Activated CD8-positive, alpha-beta memory T cell treated with anti-CD3 and anti-CD28 coated beads, Interleukin-2, amount 50 U/mL, for 1 hour (primary cell): ENCODE results near the gene NR2F6.

Source experiments
- DNase-seq: peaks from one replicate; pipeline ENCODE4 v3.0.0-alpha.2; 2020; ENCODE audit errors: extremely low read depth

Gene NR2F6

DNA sequence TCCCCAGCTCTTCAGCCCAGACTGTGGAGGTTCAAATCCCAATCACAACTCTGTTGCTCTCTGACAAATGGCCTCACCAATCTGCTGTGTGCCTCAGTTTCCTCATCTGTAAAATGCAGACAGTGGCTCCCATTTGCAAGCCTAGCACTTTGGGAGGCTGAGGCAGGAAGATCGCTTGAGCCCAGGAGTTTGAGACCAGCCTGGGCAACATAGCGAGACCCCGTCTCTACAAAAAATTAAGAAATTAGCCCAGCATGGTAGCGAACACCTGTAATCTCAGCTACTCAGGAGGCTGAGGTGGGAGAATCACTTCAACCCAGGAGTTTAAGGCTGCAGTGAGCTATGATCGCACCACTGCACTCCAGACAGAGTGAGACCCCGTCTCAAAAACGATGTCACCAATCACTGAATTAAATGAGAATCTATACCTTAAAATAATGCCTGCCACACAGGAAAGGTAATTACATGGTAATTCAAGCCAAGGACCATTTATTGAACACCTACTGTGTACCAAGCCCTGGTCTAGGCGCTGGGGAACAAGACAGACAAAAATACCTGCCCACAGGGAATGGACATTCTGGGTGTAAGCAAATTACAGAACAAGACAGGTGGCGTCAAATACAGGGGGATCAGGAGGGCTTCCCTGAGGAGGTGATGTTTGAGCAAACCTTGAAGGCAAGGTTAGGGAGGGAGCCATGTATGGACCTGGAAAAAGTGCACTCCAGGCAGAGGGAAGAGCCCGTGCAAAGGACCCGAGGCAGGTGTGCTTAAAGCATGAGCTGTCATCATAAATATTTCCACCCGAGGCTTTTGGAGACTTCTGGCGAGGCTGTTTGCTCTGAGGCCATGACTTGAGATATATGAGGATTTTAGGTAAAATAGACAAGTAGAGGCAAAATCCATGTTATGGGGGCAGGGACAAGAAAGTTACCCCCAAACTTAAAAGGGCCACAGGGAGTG, 7.7 kb downstream of the NR2F6 start:
- no peak for DNase-seq

DNA sequence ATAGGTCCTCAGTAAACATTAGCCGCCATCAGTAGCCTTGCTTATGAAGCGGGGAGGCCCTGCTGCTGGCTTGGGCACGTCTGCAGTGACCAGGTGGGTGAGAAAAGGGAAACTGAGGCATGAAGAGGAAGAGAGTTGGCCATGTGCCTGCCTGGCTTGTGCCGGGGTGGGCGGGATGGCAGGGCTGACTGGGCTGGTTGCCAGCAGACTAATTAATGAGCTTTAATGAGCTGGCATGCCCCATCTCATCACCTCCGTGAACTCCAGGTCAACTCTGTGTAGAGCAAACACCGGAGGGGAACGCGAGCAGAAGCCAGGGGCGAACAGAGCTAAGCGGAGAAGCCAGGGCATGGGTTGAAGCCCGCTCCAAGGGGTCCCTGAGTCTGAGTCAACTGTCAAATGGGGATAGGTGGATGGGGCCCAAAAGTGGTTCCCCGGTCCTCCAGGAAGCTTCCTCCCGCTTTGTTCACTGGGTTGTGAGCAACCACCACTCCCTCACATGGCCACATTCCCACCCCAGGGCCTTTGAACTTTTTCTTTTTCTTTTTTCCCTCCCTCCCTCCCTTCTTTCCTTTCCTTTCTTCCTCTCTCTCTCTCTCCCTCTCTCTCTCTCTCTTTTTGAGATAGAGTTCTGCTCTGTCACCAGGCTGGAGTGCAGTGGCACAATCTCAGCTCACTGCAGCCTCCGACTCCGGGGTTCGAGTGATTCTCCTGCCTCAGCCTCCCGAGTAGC, 8.7 kb downstream of the NR2F6 start:
- DNase-seq: no peak

DNA sequence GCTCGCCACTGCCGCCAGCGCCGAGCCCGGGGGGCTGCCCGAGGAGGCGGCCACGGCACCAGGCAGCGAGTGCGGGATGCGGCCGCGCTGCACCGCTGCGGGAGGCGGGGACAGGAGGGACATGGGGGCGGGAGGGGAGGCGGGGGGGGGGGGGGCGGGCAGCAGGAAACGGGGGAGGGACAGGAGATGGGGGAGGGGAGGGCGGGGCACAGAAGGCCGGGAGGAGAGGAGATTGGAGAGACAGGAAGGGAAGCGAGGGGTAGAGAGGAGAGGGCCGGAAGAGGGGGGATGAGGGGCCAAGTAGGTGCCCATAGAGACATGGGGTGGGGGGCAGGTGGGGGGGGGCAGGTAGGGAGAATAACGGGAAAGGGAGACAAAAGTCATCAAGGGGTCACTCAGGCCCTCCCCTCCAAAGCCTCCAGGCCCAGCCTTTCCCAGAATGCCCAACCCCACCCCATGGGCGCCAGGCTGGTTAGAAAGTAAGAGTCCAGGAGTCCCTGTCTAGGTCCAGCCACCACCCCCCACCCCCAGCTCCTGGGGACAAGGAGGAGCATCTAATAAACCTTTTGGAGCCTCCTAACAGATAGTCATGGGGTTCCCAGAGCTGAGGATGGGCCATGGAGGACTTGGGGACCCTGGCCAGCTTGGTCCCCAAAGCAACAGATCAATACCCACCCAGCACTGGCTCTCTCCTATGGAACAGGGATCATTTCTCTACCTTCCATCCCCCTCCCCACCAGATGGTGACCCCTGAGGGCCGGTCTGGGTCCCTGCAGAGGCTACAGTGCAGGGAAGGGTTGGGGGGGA, 9.5 kb downstream of the NR2F6 start:
- DNase-seq: no peak

DNA sequence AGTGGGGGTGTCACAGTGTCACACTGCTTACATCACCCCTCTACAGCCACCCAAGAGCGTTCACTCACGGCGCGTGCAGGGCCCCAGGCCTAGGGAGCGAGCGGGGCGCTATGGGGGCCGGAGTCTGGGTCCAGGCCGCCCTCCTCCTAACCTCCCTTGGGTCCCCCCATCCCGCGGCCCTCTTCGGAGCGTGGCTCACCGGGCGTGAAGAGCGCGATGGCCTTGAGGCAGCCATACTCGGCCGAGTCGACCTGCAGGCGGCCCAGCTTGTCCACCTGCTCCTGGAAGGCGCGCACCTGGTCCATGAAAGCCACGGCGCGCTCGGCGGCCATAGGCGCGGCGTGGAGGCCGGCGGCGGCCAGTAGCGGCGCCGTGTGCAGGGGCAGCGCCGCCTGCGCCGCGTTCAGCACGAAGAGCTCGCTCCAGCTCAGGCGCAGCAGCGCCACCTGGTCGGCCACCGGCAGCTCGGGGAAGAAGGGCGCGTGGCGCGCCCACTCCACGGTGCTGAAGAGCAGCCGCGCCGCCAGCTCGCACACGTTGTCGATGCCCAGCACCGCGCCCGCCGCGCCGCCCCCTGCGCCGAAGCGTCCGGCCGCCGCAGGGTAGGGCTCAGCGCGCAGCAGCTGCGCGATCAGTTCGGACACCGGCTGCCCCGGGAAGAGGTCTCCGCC, 10.3 kb downstream of the NR2F6 start:
- peak; percentile 30 for DNase-seq

DNA sequence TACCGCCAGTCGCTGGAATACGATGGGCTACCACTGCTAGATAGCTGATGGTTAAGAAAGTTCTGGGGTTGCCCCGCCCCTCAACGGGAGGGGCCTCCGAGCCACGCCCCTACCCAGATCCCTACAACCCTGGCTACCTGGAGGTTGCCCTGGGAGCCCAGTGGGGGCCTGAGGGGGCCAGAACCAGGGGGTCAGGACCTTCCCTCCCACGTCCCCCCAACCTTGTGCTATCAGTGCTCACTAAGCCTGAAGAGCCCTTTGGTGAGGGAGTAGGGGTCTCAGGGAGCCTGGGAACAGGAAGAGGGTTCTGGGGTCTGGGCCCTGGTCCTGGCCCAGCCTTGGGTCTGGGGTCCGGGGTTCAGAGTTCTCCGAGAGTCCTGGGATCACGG, 10.8 kb downstream of the NR2F6 start:
- DNase-seq: no peak

DNA sequence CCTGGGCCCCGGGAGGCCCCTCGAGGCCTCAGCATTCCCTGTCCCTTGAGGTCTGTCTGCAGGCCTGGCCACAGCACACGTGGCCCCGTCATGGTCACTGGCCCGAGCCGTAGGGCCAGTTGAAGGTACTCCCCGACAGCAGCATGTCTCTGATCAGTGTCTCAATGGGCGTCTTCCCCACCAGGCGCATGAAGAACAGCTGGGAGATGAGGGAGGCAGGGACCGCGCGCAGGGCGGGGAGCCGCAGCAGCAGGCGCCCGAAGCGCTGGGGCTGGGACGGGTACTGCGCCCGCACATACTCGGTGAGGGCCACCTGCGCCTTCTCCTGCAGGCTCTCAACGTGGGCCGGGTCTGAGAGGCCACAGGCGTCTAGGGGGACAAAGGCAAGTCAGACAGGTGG, 13.5 kb downstream of the NR2F6 start:
- no peak for DNase-seq

DNA sequence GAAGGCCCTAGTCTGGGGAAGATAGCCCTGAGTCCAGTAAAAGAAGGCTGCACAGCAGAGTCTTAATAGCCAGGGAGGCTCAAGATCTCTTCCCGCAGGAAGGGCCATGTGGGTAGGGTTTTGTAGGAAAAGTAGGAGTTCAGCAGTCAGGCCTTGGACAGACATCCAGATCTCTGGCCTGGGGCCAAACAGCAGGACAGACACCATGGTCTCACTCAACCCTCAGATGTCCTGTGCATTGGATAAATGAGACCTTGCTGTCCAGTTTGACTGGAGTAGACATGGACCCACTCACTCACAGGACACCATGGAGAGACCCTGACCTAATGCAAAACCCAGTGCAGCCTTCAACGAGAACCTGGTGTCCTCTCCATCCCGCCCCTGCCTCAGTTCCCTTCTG, 15.8 kb downstream of the NR2F6 start:
- DNase-seq: no peak

DNA sequence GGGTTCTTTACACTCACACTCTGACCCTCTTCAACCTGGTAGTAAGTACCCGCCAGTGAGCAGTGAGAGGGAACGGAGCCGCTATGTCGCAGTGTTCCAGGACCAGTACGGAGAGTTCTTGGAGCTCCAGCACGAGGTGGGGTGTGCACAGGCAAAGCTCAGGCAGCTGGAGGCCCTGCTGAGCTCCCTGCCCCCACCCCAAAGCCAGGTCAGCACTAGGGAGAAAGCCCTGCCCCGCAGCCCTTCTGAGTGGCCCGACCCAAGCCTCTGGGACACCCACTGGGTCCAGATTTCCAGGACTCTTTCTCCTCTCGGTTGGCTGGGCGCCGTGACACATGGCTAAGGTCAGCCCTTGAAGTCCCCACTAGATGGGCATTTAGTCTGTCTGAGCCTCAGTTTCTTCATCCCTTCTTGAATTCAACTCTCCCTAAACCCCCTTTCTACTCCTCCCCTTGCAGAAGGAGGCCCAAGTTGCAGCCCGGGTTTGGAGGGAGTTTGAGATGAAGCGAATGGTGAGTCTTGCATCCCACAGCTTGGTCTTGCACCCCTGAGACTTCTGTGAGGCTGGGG, 17.8 kb downstream of the NR2F6 start:
- no peak for DNase-seq

DNA sequence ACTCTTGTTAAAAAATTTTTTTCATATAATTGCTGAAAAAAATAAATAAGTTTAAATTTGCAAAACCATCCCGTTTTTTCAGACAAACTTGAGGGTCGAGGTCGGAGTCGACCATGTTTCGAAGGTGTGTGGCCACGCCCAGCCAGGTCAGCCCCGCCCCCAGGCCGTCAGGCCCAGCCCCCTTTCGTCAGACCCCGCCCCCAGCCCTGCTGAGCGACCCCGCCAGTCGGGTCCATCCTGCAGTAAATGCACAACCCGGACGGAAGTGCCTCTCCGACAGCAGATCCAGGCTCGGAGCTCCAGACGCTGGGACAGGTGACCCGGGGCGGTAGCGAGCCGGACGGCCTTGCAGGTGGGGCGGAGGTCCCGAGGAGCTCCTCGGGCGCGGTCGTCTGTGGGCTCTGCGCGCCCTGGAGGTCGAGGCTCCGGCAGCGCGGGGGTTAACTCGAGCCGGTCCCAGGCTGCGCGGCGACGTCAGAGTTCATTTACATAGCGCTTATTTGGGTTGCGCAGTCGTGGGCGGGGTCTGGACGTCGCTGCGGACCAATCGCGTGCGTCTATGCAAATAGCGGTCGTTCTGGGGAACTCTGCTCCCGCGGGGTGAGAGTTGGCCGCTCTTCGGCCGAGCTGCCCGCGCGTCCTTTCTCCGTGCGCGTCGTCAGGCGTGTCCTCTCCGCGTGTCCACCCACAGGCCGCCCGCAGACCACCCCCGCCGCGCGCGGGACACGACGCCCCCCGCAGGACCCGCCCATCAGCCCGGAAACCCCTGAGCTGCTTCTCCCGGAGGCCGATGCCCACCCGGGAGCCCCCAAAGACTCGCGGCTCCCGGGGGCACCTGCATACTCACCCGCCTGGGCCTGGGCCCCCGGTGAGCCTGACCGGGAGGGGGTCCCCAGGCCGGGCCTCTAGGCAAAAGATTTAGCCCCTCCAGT, 19.5 kb downstream of the NR2F6 start, which contains the start of gene OCEL1:
TSS of gene OCEL1 (plus strand) at position 225 of the 932 bp plus-strand sequence. CDS start at position 247, 22 bp downstream.
- DNase-seq: peak; percentile 92

DNA sequence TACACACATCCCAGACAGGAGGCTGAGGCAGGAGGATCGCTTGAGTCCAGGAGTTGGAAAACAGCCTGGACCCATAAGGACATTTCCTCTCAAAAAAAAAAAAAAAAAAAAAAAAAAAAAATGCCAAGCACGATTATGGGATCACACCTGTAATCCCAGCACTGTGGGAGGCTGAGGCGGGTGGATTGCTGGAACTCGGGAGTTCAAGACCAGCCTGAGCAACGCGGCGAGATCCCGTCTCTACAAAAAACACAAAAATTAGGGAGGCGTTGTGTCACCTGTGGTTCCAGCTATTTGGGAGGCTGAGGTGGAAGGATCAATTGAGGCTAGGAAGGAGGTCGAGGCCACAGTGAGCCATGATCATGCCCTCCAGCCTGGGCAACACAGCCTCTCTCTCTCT, 20.7 kb downstream of the NR2F6 start:
- no peak for DNase-seq

DNA sequence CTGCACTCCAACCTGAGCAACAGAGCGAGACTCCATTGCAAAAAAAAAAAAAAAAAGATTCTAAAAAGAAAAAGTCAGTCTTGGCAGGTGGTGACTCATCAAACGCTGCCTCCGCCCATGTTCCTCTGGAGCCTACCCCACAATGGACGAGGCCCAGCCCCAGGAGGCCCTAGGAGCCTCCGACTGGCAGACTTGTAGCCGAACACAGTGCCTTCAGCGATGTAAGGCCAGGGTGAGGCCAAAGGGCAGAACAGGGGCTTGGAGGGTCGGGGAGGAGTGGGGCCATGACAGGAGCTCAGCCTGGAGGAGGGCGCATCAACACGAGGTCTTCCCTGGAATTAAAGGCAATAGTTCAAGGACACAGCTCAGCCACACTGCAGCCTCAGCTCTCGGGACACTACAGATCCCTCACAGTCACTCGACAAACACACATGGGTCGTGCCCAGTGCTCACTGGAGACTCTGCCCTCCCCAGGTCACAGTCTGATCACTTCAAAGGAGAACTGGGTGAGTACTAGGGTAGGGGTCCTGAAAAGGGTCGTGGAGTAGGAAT, 25.4 kb downstream of the NR2F6 start:
- DNase-seq: no peak

DNA sequence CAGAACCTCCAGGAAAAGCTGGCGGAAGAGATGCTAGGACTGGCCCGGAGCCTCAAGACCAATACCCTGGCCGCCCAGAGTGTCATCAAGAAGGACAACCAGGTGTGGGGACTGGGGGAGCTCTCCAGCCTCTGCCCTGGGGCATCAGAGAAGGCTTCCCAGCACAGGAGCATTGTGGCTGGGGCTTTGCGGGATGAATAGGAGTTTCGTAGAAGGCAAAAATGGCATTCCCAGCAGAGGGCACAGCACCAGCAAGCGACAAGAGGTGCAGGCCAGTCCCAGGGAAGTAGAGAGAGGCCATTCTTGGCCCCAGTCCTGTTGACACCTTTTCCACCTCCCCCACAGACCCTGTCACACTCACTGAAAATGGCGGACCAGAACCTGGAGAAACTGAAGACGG, 26.4 kb downstream of the NR2F6 start:
- DNase-seq: no peak

DNA sequence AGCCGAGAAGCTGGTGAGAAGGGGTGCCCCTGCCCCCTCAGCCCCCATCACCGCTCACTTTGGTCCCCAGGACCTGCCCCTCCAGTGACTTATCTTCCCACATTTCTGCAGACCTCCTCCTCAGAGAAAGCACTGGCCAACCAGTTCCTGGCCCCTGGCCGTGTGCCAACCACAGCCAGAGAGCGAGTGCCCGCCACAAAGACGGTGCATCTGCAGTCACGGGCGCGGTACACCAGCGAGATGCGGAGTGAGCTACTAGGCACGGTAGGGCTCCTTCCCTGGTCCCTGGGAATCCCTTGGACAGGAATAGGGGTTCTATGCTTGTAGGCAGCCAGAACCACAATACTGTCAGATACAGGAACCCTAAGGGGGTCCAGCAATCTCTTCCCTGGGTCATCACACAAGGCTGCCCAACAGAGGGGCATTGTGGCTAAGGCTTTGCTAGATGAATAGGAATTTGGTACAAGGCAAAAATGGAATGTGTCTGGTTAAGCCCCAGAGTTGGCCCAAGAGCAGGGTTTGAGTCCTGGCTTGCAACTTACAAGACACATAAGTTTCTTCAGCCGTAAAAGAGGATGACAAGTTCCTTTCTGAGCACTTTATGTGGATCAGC, 29.6 kb downstream of the NR2F6 start:
- DNase-seq: no peak

DNA sequence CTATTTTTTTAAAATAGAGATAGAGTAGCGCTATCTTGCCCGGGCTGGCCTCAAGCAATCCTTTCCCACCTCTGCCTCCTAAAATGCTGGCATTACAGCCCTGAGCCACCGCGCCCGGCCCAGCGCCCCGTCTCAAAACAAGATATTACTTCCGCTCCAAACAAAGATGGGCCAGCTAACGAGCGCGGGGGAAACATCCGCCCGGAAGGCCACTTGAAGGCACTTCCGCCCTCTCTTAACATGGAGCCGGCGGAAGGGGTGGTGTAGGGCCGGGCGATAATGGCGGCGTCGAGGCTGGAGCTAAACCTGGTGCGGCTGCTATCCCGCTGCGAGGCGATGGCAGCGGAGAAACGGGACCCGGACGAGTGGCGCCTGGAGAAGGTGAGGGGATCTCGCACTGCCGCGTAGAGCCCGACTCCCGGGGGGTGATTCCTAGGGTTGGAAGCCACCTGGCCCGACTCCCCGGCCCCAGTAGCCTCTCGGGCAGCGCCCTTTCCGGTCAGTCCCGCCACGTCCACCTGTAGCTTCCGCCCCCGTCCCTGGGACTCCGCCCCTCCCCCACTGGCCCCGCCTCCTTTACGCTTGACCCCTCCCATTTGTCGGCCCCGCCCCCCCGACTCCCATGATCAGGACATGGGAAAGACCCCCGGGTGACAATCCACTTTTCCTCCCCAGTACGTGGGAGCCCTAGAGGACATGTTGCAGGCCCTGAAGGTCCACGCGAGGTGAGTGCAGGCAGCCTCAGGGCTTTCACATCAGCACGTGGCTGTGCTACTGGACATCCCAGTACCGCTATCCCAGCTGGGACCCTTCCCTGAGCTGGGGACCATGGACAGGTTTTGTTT, 30.4 kb downstream of the NR2F6 start, which contains the start of gene USE1:
TSS of gene USE1 (plus strand) at position 231 of the 845 bp plus-strand sequence. CDS start at position 280, 49 bp downstream.
- peak; percentile 71 for DNase-seq

DNA sequence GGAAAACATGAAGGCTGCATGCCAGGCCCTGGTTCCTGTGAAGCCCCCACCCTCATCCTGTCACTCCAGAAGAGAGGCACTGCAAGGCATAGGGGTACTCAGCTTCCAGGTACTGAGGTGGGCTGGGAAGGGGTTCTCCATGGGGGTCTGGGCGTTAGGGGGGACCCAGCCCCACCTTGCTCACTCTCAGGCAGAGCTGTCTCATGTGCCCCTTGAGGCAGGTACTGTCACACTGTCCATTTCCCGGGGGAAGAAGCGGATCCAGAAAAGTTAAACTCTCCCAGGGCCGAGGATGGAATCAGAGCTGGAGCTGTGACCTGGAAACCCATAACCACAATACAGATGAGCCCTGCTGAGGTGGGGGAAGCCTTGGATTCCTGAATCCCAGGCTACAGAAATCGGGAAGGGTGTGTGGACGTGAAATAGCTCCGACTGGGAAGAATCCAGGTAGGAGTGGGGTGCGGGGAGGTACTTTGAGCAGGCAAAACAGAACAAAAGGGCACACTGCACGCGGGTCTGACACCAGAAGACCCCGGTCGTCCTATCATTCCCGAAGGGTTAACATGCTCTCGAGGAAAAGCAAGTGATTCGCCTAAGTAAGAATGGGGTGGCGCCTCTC, 31.1 kb downstream of the NR2F6 start:
- DNase-seq: no peak

DNA sequence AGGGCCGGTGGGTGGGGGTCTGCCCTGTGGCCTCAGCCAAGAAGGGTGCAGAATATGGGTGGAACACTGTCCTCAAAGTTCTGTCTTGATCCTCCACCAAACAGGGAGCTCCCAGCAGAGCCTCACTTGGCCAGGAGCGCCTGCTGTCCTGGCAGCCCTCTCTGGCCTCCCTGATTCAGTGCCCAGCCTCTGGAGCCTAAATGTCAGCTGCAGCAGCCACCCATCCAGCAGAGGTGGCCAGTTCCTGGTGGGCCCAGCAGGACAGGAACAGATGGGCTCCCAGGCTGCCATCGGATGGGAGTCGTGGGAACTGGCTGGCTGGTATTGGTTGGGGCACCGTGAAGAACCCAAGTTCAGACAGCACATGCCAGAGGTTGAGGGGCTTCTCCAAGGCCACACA, 32.4 kb downstream of the NR2F6 start:
- no peak for DNase-seq

DNA sequence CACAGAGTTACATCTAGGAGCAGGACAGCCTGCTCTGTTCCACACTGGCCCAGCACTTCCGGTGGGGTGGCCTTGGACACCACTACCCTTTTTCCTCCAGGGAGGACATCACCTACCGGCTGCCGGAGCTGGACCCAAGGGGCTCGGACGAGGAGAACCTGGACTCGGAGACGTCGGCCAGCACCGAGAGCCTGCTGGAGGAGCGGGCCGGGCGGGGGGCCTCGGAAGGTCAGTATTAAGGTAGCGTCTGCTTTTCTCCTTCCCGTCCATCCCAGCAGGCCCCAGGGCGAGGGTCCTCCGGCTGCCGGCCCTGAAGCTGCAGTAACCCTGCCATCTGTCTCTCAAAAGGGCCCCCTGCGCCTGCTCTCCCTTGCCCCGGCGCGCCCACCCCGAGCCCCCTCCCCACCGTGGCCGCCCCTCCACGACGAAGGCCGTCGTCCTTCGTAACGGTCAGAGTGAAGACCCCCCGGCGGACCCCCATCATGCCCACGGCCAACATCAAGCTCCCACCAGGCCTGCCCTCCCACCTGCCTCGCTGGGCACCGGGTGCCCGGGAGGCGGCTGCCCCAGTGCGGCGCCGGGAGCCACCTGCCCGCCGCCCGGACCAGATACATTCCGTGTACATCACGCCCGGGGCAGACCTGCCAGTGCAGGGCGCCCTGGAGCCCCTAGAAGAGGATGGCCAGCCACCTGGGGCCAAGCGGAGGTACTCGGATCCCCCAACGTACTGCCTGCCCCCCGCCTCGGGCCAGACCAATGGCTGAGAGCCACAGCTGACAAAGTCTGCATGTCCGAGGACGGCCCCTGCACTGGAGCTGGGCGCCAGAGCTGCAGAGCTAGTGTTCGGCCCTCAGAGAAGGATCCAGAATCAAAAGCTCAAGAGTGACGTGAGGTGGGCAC, 33.9 kb downstream of the NR2F6 start:
- no peak for DNase-seq
